Ishikawa (cell line): ENCODE results near the gene LIPN.

ENCODE experiments used
- CEBPB ChIP-seq: IDR thresholded peaks from 2 replicates; pipeline ENCODE4 v1.6.1; 2012
- CREB1 ChIP-seq: IDR thresholded peaks from 2 replicates; pipeline ENCODE4 v1.6.1; 2012; ENCODE audit warnings: low read depth
- EGR1 ChIP-seq: IDR thresholded peaks from 2 replicates; pipeline ENCODE4 v1.6.1; 2012
- EP300 ChIP-seq: IDR thresholded peaks from 2 replicates; pipeline ENCODE4 v1.6.1; 2012; ENCODE audit warnings: borderline replicate concordance
- FOXM1 ChIP-seq: IDR thresholded peaks from 2 replicates; pipeline ENCODE4 v1.6.1; 2012; ENCODE audit warnings: low read depth, borderline replicate concordance
- NFIC ChIP-seq: IDR thresholded peaks from 2 replicates; pipeline ENCODE4 v1.6.1; 2012
- RAD21 ChIP-seq: IDR thresholded peaks from 2 replicates; pipeline ENCODE4 v1.6.1; 2012; ENCODE audit warnings: low read depth
- TAF1 ChIP-seq: IDR thresholded peaks from 2 replicates; pipeline ENCODE4 v1.6.1; 2012; ENCODE audit warnings: low read depth, mild to moderate bottlenecking
- TCF12 ChIP-seq: IDR thresholded peaks from 2 replicates; pipeline ENCODE4 v1.6.1; 2012; ENCODE audit warnings: low read depth
- TEAD4 ChIP-seq: IDR thresholded peaks from 2 replicates; pipeline ENCODE4 v1.6.1; 2012
- YY1 ChIP-seq: IDR thresholded peaks from 2 replicates; pipeline ENCODE4 v1.6.1; 2012; ENCODE audit warnings: low read depth
- ZBTB7A ChIP-seq: IDR thresholded peaks from 2 replicates; pipeline ENCODE4 v1.6.1; 2012; ENCODE audit warnings: low read depth
- TF ChIP-seq, protein P1 (sequence below): IDR thresholded peaks from 2 replicates; pipeline ENCODE4 v1.6.1; 2012
- TF ChIP-seq, protein P2 (sequence below): IDR thresholded peaks from 2 replicates; pipeline ENCODE4 v1.6.1; 2012
- TF ChIP-seq, protein P3 (sequence below): IDR thresholded peaks from 2 replicates; pipeline ENCODE4 v1.6.1; 2012; ENCODE audit warnings: low read depth, mild to moderate bottlenecking

Gene LIPN

DNA sequence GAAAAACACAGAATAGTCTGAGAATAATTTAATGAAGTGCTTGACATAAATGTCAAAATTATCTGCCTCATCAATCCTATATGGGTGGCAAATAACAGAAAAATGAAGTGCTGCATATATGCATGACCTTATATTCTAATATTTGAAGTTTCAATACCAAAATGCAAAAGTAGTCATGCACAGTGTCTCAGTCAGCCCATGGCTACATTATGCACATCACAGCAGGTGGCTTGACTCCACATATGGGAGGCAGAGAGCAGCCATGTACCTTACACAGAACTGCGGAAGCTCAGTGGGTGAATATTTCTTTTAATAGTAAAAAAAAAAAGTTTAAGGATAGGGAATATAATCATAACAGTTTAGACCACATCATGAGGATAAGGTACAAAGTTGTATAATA is 17.4 kb upstream of the LIPN start:
- TF ChIP-seq TEAD4 (no peak), NFIC (no peak), ZBTB7A (no peak), YY1 (no peak), CEBPB (no peak), RAD21 (no peak)
- TF ChIP-seq, protein P1, sequence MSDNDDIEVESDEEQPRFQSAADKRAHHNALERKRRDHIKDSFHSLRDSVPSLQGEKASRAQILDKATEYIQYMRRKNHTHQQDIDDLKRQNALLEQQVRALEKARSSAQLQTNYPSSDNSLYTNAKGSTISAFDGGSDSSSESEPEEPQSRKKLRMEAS: no peak
- TF ChIP-seq, protein P2, sequence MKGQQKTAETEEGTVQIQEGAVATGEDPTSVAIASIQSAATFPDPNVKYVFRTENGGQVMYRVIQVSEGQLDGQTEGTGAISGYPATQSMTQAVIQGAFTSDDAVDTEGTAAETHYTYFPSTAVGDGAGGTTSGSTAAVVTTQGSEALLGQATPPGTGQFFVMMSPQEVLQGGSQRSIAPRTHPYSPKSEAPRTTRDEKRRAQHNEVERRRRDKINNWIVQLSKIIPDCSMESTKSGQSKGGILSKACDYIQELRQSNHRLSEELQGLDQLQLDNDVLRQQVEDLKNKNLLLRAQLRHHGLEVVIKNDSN: no peak

- no peak for TF ChIP-seq TCF12
- TF ChIP-seq RAD21: peak; percentile 37; the same call in 1 of the 2 replicates
These were observed 15.8 kb upstream of the LIPN start for GRCh38 chr10:88744002-88744401.

DNA sequence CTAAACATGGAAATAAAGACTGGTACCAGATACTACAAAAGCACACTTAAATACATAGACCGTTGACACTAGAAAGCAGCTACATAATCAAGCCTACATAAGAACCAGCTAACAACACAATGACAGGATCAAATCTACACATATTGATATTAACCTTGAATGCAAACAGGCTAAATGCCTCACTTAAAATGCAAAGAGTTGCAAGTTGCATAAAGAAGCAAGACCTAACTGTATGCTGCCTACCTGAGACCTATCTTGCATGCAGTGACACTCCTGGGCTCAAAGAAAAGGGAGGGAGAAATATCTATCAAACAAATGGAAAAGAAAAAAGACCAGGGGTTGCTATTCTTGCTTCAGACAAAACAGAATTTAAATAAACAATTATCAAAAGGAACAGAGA is 14.2 kb upstream of the LIPN start:
- TF ChIP-seq YY1 (no peak), FOXM1 (no peak), TEAD4 (no peak), EGR1 (no peak), EP300 (no peak), TCF12 (no peak), TAF1 (no peak), CREB1 (no peak), CEBPB (no peak), ZBTB7A (no peak), NFIC (no peak), RAD21 (no peak)
- TF ChIP-seq, protein P1: no peak
- TF ChIP-seq, protein P2: no peak

GRCh38 chr10:88754287-88754686 is 5.5 kb upstream of the LIPN start:
- TF ChIP-seq, protein P1: no peak
- no peak for TF ChIP-seq TCF12
- TF ChIP-seq YY1: no peak
- no peak for TF ChIP-seq EGR1
- TF ChIP-seq EP300: no peak
- no peak for TF ChIP-seq TAF1
- TF ChIP-seq, protein P3, sequence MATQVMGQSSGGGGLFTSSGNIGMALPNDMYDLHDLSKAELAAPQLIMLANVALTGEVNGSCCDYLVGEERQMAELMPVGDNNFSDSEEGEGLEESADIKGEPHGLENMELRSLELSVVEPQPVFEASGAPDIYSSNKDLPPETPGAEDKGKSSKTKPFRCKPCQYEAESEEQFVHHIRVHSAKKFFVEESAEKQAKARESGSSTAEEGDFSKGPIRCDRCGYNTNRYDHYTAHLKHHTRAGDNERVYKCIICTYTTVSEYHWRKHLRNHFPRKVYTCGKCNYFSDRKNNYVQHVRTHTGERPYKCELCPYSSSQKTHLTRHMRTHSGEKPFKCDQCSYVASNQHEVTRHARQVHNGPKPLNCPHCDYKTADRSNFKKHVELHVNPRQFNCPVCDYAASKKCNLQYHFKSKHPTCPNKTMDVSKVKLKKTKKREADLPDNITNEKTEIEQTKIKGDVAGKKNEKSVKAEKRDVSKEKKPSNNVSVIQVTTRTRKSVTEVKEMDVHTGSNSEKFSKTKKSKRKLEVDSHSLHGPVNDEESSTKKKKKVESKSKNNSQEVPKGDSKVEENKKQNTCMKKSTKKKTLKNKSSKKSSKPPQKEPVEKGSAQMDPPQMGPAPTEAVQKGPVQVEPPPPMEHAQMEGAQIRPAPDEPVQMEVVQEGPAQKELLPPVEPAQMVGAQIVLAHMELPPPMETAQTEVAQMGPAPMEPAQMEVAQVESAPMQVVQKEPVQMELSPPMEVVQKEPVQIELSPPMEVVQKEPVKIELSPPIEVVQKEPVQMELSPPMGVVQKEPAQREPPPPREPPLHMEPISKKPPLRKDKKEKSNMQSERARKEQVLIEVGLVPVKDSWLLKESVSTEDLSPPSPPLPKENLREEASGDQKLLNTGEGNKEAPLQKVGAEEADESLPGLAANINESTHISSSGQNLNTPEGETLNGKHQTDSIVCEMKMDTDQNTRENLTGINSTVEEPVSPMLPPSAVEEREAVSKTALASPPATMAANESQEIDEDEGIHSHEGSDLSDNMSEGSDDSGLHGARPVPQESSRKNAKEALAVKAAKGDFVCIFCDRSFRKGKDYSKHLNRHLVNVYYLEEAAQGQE: no peak
- no peak for TF ChIP-seq CEBPB

- TF ChIP-seq CEBPB: no peak
These were observed 4.1 kb upstream of the LIPN start for GRCh38 chr10:88755753-88756152.

DNA sequence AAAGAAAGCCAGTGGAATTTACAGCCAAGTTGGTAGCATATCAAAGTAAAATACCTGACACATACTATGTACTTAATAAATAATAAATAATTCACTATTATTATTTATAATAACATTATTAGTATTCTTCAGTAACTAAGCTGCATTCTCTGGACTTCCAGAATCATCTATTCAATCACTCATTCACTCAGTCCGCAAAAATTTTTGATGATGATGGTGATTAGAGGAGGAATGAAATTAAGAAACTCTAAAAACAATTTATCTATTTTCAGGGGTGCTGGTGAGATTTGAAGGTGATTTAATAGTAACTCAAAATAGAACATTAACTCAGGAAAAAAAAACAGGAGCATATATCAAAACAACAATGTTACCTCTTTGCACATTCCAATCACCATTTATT is 3.2 kb upstream of the LIPN start:
- no peak for TF ChIP-seq FOXM1
- no peak for TF ChIP-seq EGR1
- TF ChIP-seq CEBPB: no peak
- TF ChIP-seq, protein P2: no peak

- TF ChIP-seq TEAD4 (no peak), TCF12 (no peak), ZBTB7A (no peak), NFIC (no peak), FOXM1 (no peak), YY1 (no peak), EP300 (no peak)
These were observed 3.1 kb downstream of the LIPN start for GRCh38 chr10:88762906-88763305.

DNA sequence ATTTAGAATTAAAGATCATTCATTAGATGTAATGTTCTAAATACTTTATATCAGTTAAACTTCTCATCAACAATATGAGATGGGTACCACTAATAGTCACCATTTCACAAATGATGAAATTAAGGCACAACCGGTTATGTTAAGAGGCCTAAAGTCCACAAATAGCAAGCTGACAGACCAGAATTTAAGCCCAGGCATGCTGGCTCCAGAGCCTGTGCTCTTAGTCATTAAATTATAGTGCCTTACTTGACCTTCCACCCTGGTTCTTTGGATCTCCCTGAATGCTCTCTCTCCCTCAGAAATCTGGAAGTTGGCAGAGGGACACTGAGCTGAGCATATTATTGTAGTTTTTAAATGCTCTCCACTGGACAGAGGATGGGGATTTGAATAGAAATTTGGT is 3.6 kb downstream of the LIPN start:
- TF ChIP-seq EP300 (no peak), ZBTB7A (no peak), TEAD4 (no peak), EGR1 (no peak), FOXM1 (no peak), RAD21 (no peak), CREB1 (no peak), TCF12 (no peak), TAF1 (no peak), CEBPB (no peak), YY1 (no peak), NFIC (no peak)
- TF ChIP-seq, protein P3: no peak
- TF ChIP-seq, protein P1: no peak
- TF ChIP-seq, protein P2: no peak
